ENCODE results near the gene MPRIP.
"Not testable (repeated sequence)": the region's sequence is repeated elsewhere in the genome, so short reads cannot be mapped to it uniquely, and the experiment has no call there.

MPRIP gene

GRCh38 chr17:17134051-17134956 is 92.0 kb downstream of the MPRIP start:
- DNase-seq, result no peak

- no peak for DNase-seq
These were observed 92.7 kb downstream of the MPRIP start for GRCh38 chr17:17134957-17135333.

- not testable (repeated sequence) for DNase-seq
These were observed 94.0 kb downstream of the MPRIP start for GRCh38 chr17:17136221-17136620.

- DNase-seq, result no peak
These were observed 95.7 kb downstream of the MPRIP start for GRCh38 chr17:17137731-17138585.

- no peak for DNase-seq
These were observed 97.8 kb downstream of the MPRIP start for GRCh38 chr17:17139972-17140589.

- no peak for DNase-seq
These were observed 98.3 kb downstream of the MPRIP start for GRCh38 chr17:17140590-17140980.

GRCh38 chr17:17141279-17141678 is 99.0 kb downstream of the MPRIP start:
- no peak for DNase-seq

GRCh38 chr17:17141860-17142552 is 99.7 kb downstream of the MPRIP start:
- peak; percentile 52 for DNase-seq

- DNase-seq, result no peak
These were observed 100.3 kb downstream of the MPRIP start for GRCh38 chr17:17142556-17142955.

GRCh38 chr17:17143501-17143900 is 101.2 kb downstream of the MPRIP start:
- no peak for DNase-seq

GRCh38 chr17:17144061-17144460 is 101.8 kb downstream of the MPRIP start:
- no peak for DNase-seq

GRCh38 chr17:17144916-17145665 is 102.8 kb downstream of the MPRIP start:
- DNase-seq, result no peak

- no peak for DNase-seq
These were observed 104.6 kb downstream of the MPRIP start for GRCh38 chr17:17146786-17147406.

GRCh38 chr17:17147821-17148220 is 105.6 kb downstream of the MPRIP start:
- no peak for DNase-seq

GRCh38 chr17:17149520-17150447 is 107.5 kb downstream of the MPRIP start:
- DNase-seq, result no peak

GRCh38 chr17:17150448-17150800 is 108.2 kb downstream of the MPRIP start:
- no peak for DNase-seq

GRCh38 chr17:17151055-17151454 is 108.8 kb downstream of the MPRIP start:
- DNase-seq, result peak; percentile 30

GRCh38 chr17:17151541-17151940 is 109.3 kb downstream of the MPRIP start:
- no peak for DNase-seq

GRCh38 chr17:17151962-17152361 is 109.7 kb downstream of the MPRIP start:
- DNase-seq, result peak; percentile 24

- DNase-seq, result no peak
These were observed 110.1 kb downstream of the MPRIP start for GRCh38 chr17:17152385-17152784.
